H9 (cell line): ENCODE measurements around the gene CACNA2D4. TPM values are rescaled to one million over a fixed set of nuclear protein-coding genes. Genes with fewer than 3 reads are reported as not detected.
A peak's percentile ranks its signal among the peaks of the same experiment; 100 is the strongest.

Experiments used
- DNase-seq: peaks from one replicate; pipeline ENCODE4 v3.0.0-alpha.2; 2017
- H2AFZ ChIP-seq: one replicate; pipeline ENCODE4 v1.6.1; 2013; ENCODE audit warnings: mild to moderate bottlenecking, low read length, control low read depth, moderate library complexity
- H2AK5ac ChIP-seq: 2 replicates; pipeline ENCODE4 v1.6.1; 2013; ENCODE audit warnings: low read length, control low read depth, mixed read lengths; ENCODE audit not compliant: insufficient read length
- H2BK120ac ChIP-seq: one replicate; pipeline ENCODE4 v1.6.1; 2013; ENCODE audit warnings: low read depth, mild to moderate bottlenecking, low read length, control low read depth, inconsistent platforms; ENCODE audit not compliant: poor library complexity, severe bottlenecking
- H2BK12ac ChIP-seq: 2 replicates; pipeline ENCODE4 v1.6.1; 2013; ENCODE audit warnings: low read length, control low read depth, mixed read lengths, low read depth; ENCODE audit not compliant: insufficient read length
- H2BK15ac ChIP-seq: 2 replicates; pipeline ENCODE4 v1.6.1; 2013; ENCODE audit warnings: low read depth, low read length, control low read depth
- H2BK20ac ChIP-seq: one replicate; pipeline ENCODE4 v1.6.1; 2013; ENCODE audit warnings: low read depth, mild to moderate bottlenecking, low read length, control low read depth, inconsistent platforms; ENCODE audit not compliant: poor library complexity, severe bottlenecking
- H2BK5ac ChIP-seq: 2 replicates; pipeline ENCODE4 v1.6.1; 2013; ENCODE audit warnings: low read length, control low read depth, mixed read lengths; ENCODE audit not compliant: insufficient read length
- H3K14ac ChIP-seq: 2 replicates; pipeline ENCODE4 v1.6.1; 2013; ENCODE audit warnings: low read length, control low read depth; ENCODE audit not compliant: insufficient read depth
- H3K18ac ChIP-seq: 2 replicates; pipeline ENCODE4 v1.6.1; 2013; ENCODE audit warnings: low read depth, mild to moderate bottlenecking, mixed read lengths, low read length, control low read depth; ENCODE audit not compliant: insufficient read length
- H3K23ac ChIP-seq: 2 replicates; pipeline ENCODE4 v1.6.1; 2013; ENCODE audit warnings: low read length, control low read depth, mixed read lengths, low read depth; ENCODE audit not compliant: insufficient read length
- H3K23me2 ChIP-seq: 2 replicates; pipeline ENCODE4 v1.6.1; 2013; ENCODE audit warnings: low read depth, mild to moderate bottlenecking, mixed read lengths, low read length, control low read depth; ENCODE audit not compliant: insufficient read length, poor library complexity, severe bottlenecking
- H3K27ac ChIP-seq: 2 replicates; pipeline ENCODE4 v1.5.1; 2013; ENCODE audit warnings: low read length, control low read depth, mixed read lengths, low read depth; ENCODE audit not compliant: insufficient read length
- H3K27me3 ChIP-seq: 2 replicates; pipeline ENCODE4 v1.6.1; 2013; ENCODE audit warnings: low read length, control low read depth, inconsistent platforms; ENCODE audit not compliant: insufficient read depth
- H3K4ac ChIP-seq: 2 replicates; pipeline ENCODE4 v1.6.1; 2013; ENCODE audit warnings: low read depth, mild to moderate bottlenecking, control low read depth, inconsistent platforms, low read length, moderate library complexity
- H3K4me1 ChIP-seq: 2 replicates; pipeline ENCODE4 v1.6.1; 2013; ENCODE audit warnings: low read length, control low read depth, inconsistent platforms; ENCODE audit not compliant: insufficient read depth
- H3K4me2 ChIP-seq: 2 replicates; pipeline ENCODE4 v1.6.1; 2013; ENCODE audit warnings: low read length, control low read depth, mixed read lengths; ENCODE audit not compliant: insufficient read length, insufficient read depth
- H3K56ac ChIP-seq: 2 replicates; pipeline ENCODE4 v1.6.1; 2013; ENCODE audit warnings: low read depth, mild to moderate bottlenecking, mixed read lengths, low read length, control low read depth; ENCODE audit not compliant: insufficient read length
- H3K79me1 ChIP-seq: 2 replicates; pipeline ENCODE4 v1.6.1; 2013; ENCODE audit warnings: low read depth, mild to moderate bottlenecking, moderate library complexity, low read length, control low read depth, inconsistent platforms; ENCODE audit not compliant: insufficient read depth, poor library complexity, severe bottlenecking
- H3K79me2 ChIP-seq: 2 replicates; pipeline ENCODE4 v1.6.1; 2013; ENCODE audit warnings: low read length, control low read depth, inconsistent platforms; ENCODE audit not compliant: insufficient read depth
- H3K9ac ChIP-seq: 2 replicates; pipeline ENCODE4 v1.6.1; 2013; ENCODE audit warnings: low read length, control low read depth, mixed read lengths; ENCODE audit not compliant: insufficient read length; ENCODE audit errors: extremely low read depth
- H3K9me3 ChIP-seq: one replicate; pipeline ENCODE4 v1.6.1; 2013; ENCODE audit warnings: low read depth, low read length, inconsistent platforms; ENCODE audit not compliant: control insufficient read depth
- H3T11ph ChIP-seq: one replicate; pipeline ENCODE4 v1.6.1; 2013; ENCODE audit warnings: mild to moderate bottlenecking, low read length, control low read depth, inconsistent platforms
- H4K20me1 ChIP-seq: one replicate; pipeline ENCODE4 v1.6.1; 2013; ENCODE audit not compliant: control insufficient read depth, insufficient read length, insufficient read depth
- H4K5ac ChIP-seq: 2 replicates; pipeline ENCODE4 v1.6.1; 2013; ENCODE audit warnings: low read depth, mild to moderate bottlenecking, mixed read lengths, low read length, control low read depth; ENCODE audit not compliant: insufficient read length
- H4K8ac ChIP-seq: replicated peaks from 2 replicates; pipeline ENCODE4 v1.6.1; 2013; ENCODE audit warnings: low read length, control low read depth, mixed read lengths, low read depth; ENCODE audit not compliant: insufficient read length
- H4K91ac ChIP-seq: 2 replicates; pipeline ENCODE4 v1.6.1; 2013; ENCODE audit warnings: low read depth, mild to moderate bottlenecking, moderate library complexity, mixed read lengths, low read length, control low read depth; ENCODE audit not compliant: insufficient read length
- H3K27ac Mint-ChIP-seq, 3 experiments: 2 replicates in 2 of 3; 3 replicates in 1 of 3; pipeline ENCODE4 v1.8.0; 2020 to 2021; ENCODE audit warnings: mixed read lengths in 3 of 3, mild to moderate bottlenecking in 1 of 3, moderate library complexity in 1 of 3
- H3K27me3 Mint-ChIP-seq: 2 replicates; pipeline ENCODE4 v1.8.0; 2021; ENCODE audit warnings: low read depth, mild to moderate bottlenecking, moderate library complexity, mixed read lengths
- H3K36me3 Mint-ChIP-seq, 3 experiments: 2 replicates in 2 of 3; 3 replicates in 1 of 3; pipeline ENCODE4 v1.8.0; 2020 to 2021; ENCODE audit warnings: low read depth in 3 of 3, mixed read lengths in 3 of 3; ENCODE audit not compliant: insufficient read depth in 1 of 3
- H3K4me1 Mint-ChIP-seq, 2 experiments: 2 replicates each; pipeline ENCODE4 v1.8.0; 2020; ENCODE audit warnings: mixed read lengths in 2 of 2
- H3K4me3 Mint-ChIP-seq, 2 experiments: 2 replicates in 1 of 2; 3 replicates in 1 of 2; pipeline ENCODE4 v1.8.0; 2020 to 2021; ENCODE audit warnings: mild to moderate bottlenecking in 2 of 2, mixed read lengths in 2 of 2, moderate library complexity in 1 of 2
- H3K9me3 Mint-ChIP-seq, 2 experiments: 2 replicates in 1 of 2; 3 replicates in 1 of 2; pipeline ENCODE4 v1.8.0; 2020; ENCODE audit warnings: mild to moderate bottlenecking in 2 of 2, mixed read lengths in 2 of 2, moderate library complexity in 1 of 2
- CTCF ChIP-seq: fragments of 200-600 bp; sonication (generic); conservative IDR thresholded peaks from 3 replicates; pipeline ENCODE4 v1.8.0; 2021; ENCODE audit warnings: antibody characterized with exemption, mild to moderate bottlenecking
- WGBS: extraction: QIAGEN DNeasy Blood & Tissue Kit; methylation state at CpG from one replicate; pipeline ENCODE4 v1.1.7; 2013; ENCODE audit warnings: missing lambda C conversion rate, low lambda C conversion rate, mixed read lengths; ENCODE audit not compliant: insufficient read length; ENCODE audit errors: extremely low coverage; 5-methylcytosine and 5-hydroxymethylcytosine counted together
- total RNA-seq: library from RNA; stranded (reverse); gene quantifications from 2 replicates; pipeline ENCODE4 v1.2.1, GENCODE V29; 2021

The CACNA2D4 gene
- total RNA-seq, 1 experiment from 2014 or later: 0.79 TPM

DNA sequence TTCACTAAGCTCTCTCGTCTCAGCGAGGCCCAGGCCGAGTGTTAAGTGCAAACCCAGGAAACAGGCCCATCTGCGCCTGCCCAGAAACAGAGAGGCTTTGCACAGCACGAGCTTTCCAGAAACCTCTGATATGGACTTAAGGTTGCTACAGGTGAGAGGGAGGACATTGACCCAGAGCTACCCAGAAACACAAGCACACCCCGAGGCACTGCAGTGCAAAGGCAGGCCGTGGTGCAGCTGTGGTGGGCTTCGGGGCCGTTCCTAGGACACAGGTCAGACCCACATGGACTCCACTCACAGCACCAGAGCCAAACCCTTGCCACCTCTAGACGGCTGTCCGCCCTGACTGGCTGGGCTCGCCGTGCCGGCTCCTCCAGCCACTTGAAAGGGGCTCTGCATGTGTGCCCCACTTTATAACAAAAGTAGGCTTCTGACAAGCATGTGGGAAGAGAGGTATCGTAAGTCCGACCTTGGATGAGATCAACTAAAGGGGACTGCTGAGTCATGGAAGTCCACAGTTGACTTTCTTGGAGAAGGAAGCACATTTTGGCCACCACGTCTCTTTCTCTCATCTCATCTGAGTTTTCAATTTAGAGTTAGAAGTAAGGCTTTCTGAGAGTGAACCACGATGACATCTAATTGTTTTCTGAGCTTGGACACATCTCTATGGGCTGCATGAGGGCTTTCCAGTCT, 38.2 kb downstream of the CACNA2D4 start:
- H3K9me3 ChIP-seq: no peaks in the 10 kb centered on the region
- H3K79me2 ChIP-seq: no peaks in the 10 kb centered on the region
- no CpG with 5 or more reads among the region's 18 CpGs for WGBS
- no peak overlapping the region for H3K23ac ChIP-seq
- no peak overlapping the region for H2BK120ac ChIP-seq
- Mint-ChIP-seq H3K36me3 (no peaks in the 10 kb centered on the region; a peak in 1 of 7 replicates), H3K4me1 (no peaks in the 10 kb centered on the region), H3K9me3 (no peaks in the 10 kb centered on the region), H3K27me3 (peaks cover 4% of the 10 kb centered on the region), H3K27ac (peak overlapping the region in 1 of 3 experiments; percentile 62; a peak in 2 of 7 replicates), H3K4me3 (no peak overlapping the region)
- no peak for TF ChIP-seq CTCF
- H2BK15ac ChIP-seq: no peak overlapping the region
- H3K27me3 ChIP-seq: no peaks in the 10 kb centered on the region
- DNase-seq: peak; percentile 23
- no peaks in the 10 kb centered on the region for H3K4me1 ChIP-seq
- no peak overlapping the region for H2AFZ ChIP-seq
- no peak overlapping the region for H3K4ac ChIP-seq
- no peak overlapping the region for H3T11ph ChIP-seq
- no peak overlapping the region for H3K56ac ChIP-seq
- H2AK5ac ChIP-seq: no peak overlapping the region
- no peak overlapping the region for H3K9ac ChIP-seq
- H4K91ac ChIP-seq: no peak overlapping the region
- no peak overlapping the region for H3K14ac ChIP-seq
- no peaks in the 10 kb centered on the region for H4K20me1 ChIP-seq
- no peak overlapping the region for H2BK12ac ChIP-seq
- no peaks in the 10 kb centered on the region for H3K23me2 ChIP-seq
- no peak overlapping the region for H3K27ac ChIP-seq
- H2BK5ac ChIP-seq: no peak overlapping the region
- no peak overlapping the region for H3K4me2 ChIP-seq
- H2BK20ac ChIP-seq: no peak overlapping the region
- H3K18ac ChIP-seq: no peak overlapping the region
- no peaks in the 10 kb centered on the region for H3K79me1 ChIP-seq
- H4K8ac ChIP-seq: no peak overlapping the region
- H4K5ac ChIP-seq: no peak overlapping the region
